Stimulated activated CD4-positive, alpha-beta T cell treated with anti-CD3 and anti-CD28 coated beads, Interleukin-12 subunit alpha, Interleukin-12 subunit beta, amount 100 ng/mL, for 4 hours (primary cell): ENCODE measurements around the gene OLR1.
A peak's percentile ranks its signal among the peaks of the same experiment; 100 is the strongest.
"Not testable (repeated sequence)": the region's sequence is repeated elsewhere in the genome, so short reads cannot be mapped to it uniquely, and the experiment has no call there.

Experiments
- DNase-seq: peaks from one replicate; pipeline ENCODE4 v3.0.0-alpha.2; 2020

The OLR1 gene

DNA sequence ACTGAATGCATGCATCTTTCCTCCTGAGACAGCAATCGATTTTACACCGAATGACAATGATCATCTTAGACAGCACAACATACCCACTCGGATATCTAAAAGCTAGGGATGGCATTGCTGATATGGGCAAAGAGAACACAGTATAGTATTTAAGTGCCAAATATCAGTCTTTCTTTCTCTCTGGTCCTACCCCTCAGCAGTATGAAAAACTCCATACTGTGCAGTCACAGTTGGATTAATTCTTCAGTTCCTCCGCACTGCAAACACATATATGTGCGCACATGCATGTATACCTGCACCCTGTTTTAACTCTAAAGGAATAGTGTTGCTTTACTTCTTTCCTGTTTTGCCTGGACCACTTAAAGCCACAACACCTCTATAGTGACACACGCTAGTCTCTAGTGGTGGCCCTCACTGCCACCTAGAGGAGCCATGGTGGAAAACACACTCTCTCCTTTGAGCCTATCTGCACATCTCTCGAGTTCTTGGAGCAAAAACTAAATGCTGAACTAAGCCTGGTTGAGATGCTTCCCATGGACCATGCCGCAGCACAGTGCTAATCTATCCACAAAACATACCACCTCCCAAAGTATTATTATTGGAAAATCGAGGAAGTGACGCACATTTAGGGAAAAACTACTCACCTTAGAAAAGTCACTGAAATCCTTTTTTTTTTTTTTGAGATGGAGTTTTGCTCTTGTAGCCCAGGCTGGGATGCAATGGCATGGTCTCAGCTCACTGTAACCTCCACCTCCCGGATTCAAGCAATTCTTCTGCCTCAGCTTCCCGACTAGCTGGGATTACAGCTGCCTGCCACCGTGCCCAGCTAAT is 18.8 kb upstream of the OLR1 start:
- DNase-seq: peak; percentile 32

GRCh38 chr12:10189653-10190052 is 17.7 kb upstream of the OLR1 start:
- DNase-seq: no peak

DNA sequence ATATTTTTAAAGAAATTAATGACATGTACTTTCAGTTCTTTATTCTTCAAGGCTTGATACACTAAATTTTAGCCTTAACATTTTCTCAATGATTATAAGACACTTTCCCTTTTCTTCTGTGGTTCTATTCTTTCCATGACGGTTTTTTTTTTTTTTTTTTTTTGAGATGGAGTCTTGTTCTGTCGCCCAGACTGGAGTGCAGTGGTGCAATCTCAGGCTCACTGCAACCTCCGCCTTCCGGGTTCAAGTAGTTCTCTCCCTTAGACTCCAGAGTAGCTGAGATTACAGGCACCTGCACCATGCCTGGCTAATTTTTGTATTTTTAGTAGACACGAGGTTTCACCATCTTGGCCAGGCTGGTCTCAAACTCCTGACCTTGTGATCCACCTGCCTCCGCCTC is 15.0 kb upstream of the OLR1 start:
- not testable (repeated sequence) for DNase-seq

DNA sequence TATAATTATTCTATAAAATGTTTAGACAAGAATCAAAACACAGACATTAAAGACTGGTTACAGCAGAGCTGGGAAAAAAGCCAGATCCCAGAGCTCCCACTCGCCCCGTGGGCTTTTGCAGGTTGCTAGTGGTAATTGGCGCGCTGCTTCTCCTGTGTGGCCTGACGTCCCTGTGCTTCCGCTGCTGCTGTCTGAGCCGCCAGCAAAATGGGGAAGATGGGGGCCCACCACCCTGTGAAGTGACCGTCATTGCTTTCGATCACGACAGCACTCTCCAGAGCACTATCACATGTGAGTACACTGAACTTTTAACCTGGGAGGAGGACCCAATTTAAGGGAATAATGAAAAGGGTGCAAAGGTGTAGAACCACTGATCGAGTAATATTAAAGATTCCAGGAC is 14.4 kb upstream of the OLR1 start:
- no peak for DNase-seq

DNA sequence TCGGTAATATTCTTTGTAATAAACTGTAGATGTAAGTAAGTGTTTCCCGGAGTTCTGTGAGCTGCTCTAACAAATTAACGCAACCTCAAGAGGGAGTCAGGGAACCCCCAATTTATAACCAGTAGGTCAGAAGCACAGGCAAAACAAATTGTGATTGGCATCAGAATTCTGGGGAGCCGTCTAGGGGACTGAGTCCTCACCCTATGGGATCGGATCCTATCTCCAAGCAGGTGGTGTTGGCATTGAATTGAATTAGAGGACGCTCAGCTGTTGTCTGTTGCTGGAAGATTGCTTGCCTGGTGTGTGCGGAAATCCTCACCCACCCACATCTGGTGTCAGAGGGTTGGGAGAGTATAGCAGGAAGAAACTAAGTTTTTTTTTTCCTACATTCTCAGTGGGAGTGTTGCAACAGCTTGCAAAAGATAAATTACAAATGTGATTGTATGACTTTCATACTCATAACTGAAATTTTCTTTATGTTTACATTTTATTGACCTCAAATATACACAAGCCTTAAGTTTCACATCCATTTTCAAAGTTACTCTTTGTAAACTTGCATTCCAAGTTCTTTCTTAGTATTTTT is 12.4 kb upstream of the OLR1 start:
- DNase-seq: no peak

DNA sequence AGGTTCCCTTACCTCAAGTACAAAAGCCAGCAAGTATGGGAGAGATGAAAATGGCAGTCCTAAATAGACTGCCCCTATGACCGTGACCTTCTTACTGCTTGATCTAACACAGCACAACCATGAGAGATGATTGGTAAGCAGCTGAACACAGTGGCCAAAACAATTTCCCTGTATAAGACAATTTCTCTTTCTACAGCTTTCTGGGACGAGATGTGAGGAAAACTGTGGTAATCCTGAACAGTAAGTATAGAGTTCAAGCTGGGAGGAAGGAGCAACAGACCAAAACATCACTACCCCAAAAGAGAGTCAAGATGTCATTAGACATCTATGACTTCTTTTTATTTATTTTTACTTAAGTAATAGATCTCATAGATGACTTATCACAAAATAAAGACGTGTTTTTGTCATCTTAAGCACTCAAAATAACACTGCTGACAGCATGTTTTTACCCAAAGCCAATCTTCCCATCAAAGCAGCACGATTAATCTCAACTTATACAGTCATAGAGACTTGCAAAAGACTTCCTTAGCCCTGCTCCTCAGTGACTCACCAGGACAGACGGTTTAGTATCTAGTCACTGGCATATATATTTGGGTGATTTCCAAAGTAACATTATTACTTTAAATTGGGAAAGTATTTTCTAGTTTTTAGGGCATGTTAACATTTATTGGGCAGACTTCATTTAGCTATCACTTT is 10.6 kb upstream of the OLR1 start:
- no peak for DNase-seq

DNA sequence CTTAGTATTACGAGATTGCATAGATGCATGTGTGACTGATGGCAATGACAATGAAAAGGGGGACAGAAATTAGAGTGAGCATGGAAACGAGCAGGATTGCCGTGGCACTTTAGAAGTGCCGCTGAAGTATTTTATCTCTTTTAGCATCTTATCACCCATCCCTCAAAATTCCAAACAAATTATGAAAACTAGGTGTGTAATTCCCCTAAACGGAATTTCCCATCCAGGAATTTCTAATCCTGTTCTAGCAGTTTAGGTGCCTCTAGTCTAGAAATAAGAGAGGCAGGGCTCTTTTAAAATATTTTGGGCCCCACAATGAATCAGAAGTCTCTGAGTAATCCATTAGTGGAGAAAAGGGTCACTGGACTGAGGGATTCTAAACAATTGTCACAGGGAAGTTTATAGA is 7.8 kb upstream of the OLR1 start:
- DNase-seq: no peak

DNA sequence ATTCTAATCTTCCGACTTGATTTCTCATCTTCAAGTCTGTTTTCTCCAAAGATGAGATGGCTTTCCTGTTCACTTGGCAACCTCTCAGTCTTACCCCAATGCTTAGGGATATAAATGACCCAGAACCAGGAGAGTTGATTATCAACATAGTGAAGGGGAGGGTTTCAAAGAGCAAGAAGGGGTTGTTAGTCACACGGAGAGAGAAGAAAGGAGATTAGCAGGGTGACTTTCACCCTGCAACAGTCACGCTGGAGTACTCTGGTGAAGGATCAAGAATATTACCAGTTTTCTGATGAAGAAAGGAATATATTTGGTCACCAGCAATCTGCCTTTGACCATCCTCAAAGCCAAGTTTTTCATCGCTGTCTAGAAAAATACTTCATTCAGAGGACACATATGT is 6.9 kb upstream of the OLR1 start, which contains the start of gene TMEM52B:
TMEM52B (plus strand) TSS at position 212 of the 400 bp plus-strand sequence. CDS start 543 bp downstream, outside the sequence.
- DNase-seq: no peak

GRCh38 chr12:10175846-10176636 is 4.1 kb upstream of the OLR1 start:
- no peak for DNase-seq

- no peak for DNase-seq
Observed at GRCh38 chr12:10174986-10175614, 3.2 kb upstream of the OLR1 start.

DNA sequence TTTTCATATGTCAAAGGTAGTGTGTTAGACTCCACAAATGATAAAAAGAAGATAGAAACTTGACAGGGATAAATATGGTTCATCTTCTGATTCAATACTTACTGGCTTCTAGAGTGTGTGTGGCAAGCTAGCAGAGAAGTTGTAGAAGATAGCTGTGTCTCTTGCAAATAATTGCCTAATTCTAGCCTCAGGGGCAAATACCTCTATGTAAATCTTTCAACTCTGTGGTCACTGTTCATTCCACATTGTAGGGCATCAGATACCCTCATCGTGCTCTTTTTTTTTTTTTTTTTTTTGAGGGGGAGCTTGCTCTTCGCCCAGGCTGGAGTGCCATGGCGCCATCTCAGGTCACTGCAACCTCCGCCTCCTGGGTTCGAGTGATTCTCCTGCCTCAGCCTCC is 1.7 kb downstream of the OLR1 start:
- no peak for DNase-seq

- no peak for DNase-seq
Observed at GRCh38 chr12:10169104-10169503, 2.8 kb downstream of the OLR1 start.

- DNase-seq: no peak
Observed at GRCh38 chr12:10167599-10167998, 4.3 kb downstream of the OLR1 start.

DNA sequence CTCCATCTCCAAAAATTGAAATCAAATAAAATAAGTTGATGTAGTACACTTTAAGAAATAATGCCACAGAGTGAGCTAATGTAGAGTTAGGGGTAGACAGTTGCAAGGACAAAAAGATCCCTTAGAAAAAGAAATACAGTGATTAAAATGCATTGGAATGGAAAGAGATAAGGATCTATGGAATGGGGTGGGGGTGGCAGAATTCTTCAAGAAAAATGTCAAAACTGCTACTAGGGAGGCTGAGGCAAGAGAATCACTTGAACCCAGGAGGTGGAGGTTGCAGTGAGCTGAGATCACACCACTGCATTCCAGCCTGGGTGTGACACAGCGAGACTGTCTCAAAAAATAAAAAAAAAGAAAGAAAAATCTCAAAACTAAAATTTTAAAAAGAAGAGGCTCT is 6.5 kb downstream of the OLR1 start:
- no peak for DNase-seq

DNA sequence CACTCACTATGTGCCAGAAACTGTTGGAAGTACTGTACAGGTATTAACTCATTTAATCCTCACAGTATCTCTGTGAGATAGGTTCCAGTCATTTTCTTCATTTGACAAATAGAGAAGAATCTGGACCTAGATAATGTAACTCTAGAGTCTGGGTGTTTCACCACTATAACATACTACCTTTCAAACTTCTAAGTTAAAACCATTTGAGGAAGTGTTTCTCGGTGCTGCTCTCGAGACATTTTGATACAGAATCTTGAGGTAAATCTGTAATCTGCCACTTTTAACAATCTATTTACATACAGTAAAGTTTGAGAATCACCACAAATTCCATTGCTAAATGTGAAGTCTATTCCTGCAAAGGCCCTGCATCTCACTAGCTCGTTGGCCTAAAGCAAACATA is 8.8 kb downstream of the OLR1 start:
- no peak for DNase-seq

- no peak for DNase-seq
Observed at GRCh38 chr12:10160617-10161385, 11.1 kb downstream of the OLR1 start.

DNA sequence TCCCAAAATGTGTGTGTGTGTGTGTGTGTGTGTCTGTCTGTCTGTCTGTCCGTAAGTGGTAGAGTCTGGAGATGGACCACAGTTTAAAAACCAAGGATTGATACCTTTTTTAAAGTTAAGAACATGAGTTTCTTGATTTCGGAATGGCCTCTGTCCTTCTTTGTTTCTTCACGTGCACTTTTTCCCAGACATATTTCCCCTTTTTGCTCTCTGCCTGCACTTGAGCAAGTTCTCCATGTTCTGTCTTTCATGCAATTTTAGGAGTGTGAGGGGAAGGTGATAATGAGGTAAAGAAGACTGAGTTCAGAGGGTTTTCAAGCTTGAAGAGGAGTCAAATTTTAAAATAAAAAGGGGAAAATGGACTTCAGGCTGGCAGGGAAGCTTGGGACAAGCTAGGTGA is 12.7 kb downstream of the OLR1 start:
- no peak for DNase-seq

- DNase-seq: no peak
Observed at GRCh38 chr12:10158406-10158805, 13.5 kb downstream of the OLR1 start.

GRCh38 chr12:10155966-10156365 is 16.0 kb downstream of the OLR1 start:
- no peak for DNase-seq

GRCh38 chr12:10154145-10154496 is 17.8 kb downstream of the OLR1 start:
- no peak for DNase-seq

GRCh38 chr12:10153271-10154144 is 18.4 kb downstream of the OLR1 start:
- DNase-seq: peak; percentile 38
